HepG2 (cell line): ENCODE results near the gene CAPN8.

ENCODE experiments used
- ELF4 ChIP-seq: sonication (generic); formaldehyde crosslinking; IDR thresholded peaks from 2 replicates; pipeline ENCODE4 v1.5.0; 2020; ENCODE audit warnings: missing genetic modification reagents, mild to moderate bottlenecking, moderate library complexity, borderline replicate concordance
- EZH2 ChIP-seq: conservative IDR thresholded peaks from 2 replicates; pipeline ENCODE4 v1.6.1; 2012; ENCODE audit warnings: mild to moderate bottlenecking, low read depth, low read length, moderate library complexity
- RAD21 ChIP-seq: fragments of 450-650 bp; formaldehyde crosslinking; IDR thresholded peaks from 2 replicates; pipeline ENCODE4 v1.5.0; 2020; ENCODE audit warnings: mild to moderate bottlenecking
- RFX1 ChIP-seq: fragments of 450-650 bp; IDR thresholded peaks from 2 replicates; pipeline ENCODE4 v1.6.1; 2017
- RFX5 ChIP-seq: IDR thresholded peaks from 2 replicates; pipeline ENCODE4 v1.6.1; 2011; ENCODE audit warnings: low read depth, low read length, improper control_type of control experiment
- XRCC5 ChIP-seq: fragments of 200-400 bp; formaldehyde crosslinking; optimal IDR thresholded peaks from 2 replicates; pipeline ENCODE3; 2017; ENCODE audit warnings: mild to moderate bottlenecking, low read length
- ZNF724P ChIP-seq: sonication (generic); formaldehyde crosslinking; IDR thresholded peaks from 2 replicates; pipeline ENCODE4 v1.8.0; 2022; ENCODE audit warnings: missing genetic modification reagents, borderline replicate concordance
- TF ChIP-seq, protein P1 (sequence below): sonication (generic); formaldehyde crosslinking; IDR thresholded peaks from 2 replicates; pipeline ENCODE4 v1.8.1; 2022; ENCODE audit warnings: mild to moderate bottlenecking, missing genetic modification reagents
- TF ChIP-seq, protein P2 (sequence below): sonication (generic); formaldehyde crosslinking; IDR thresholded peaks from 2 replicates; pipeline ENCODE4 v1.4.0; 2020; ENCODE audit warnings: missing genetic modification reagents

DNA sequence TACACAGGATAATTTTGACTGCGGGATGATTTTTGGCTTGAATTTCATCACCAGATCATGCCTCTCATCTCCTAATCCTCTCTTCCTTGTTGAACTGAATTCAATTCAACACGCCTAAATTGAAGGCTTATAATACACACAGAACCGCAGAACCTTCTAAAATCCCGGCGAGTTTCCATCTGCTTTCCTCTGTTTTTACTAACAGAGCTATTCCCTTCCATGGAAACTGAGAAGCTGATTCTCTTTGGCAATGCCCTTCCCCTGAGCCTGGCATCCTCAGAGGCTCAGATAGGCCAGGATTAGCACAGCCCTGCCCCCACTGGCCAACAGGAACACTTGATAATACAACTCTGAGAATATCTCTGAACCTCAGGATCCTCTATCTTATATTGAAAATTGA lies 130.2 kb downstream of the CAPN8 start:
- TF ChIP-seq ZNF724P (CRISPR knock-in tag) (no peak), RAD21 (CRISPR knock-in tag) (no peak), RFX5 (no peak), ELF4 (CRISPR knock-in tag) (no peak), RFX1 (no peak), EZH2 (no peak), XRCC5 (no peak)
- TF ChIP-seq, protein P1, sequence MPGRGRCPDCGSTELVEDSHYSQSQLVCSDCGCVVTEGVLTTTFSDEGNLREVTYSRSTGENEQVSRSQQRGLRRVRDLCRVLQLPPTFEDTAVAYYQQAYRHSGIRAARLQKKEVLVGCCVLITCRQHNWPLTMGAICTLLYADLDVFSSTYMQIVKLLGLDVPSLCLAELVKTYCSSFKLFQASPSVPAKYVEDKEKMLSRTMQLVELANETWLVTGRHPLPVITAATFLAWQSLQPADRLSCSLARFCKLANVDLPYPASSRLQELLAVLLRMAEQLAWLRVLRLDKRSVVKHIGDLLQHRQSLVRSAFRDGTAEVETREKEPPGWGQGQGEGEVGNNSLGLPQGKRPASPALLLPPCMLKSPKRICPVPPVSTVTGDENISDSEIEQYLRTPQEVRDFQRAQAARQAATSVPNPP (CRISPR knock-in tag): no peak
- TF ChIP-seq, protein P2, sequence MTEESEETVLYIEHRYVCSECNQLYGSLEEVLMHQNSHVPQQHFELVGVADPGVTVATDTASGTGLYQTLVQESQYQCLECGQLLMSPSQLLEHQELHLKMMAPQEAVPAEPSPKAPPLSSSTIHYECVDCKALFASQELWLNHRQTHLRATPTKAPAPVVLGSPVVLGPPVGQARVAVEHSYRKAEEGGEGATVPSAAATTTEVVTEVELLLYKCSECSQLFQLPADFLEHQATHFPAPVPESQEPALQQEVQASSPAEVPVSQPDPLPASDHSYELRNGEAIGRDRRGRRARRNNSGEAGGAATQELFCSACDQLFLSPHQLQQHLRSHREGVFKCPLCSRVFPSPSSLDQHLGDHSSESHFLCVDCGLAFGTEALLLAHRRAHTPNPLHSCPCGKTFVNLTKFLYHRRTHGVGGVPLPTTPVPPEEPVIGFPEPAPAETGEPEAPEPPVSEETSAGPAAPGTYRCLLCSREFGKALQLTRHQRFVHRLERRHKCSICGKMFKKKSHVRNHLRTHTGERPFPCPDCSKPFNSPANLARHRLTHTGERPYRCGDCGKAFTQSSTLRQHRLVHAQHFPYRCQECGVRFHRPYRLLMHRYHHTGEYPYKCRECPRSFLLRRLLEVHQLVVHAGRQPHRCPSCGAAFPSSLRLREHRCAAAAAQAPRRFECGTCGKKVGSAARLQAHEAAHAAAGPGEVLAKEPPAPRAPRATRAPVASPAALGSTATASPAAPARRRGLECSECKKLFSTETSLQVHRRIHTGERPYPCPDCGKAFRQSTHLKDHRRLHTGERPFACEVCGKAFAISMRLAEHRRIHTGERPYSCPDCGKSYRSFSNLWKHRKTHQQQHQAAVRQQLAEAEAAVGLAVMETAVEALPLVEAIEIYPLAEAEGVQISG (CRISPR knock-in tag): no peak
